GM18870 (cell line): ENCODE data around the gene TXNDC17.
"Not testable (repeated sequence)": the region's sequence is repeated elsewhere in the genome, so short reads cannot be mapped to it uniquely, and the experiment has no call there.

Experiments used
- ATAC-seq: cut with Tn5 transposase; IDR thresholded peaks from one replicate; pipeline ENCODE4 v1.9.1; 2021; ENCODE audit warnings: moderate library complexity; ENCODE audit not compliant: unreplicated experiment

TXNDC17 gene

GRCh38 chr17:6636616-6637457 lies 4.0 kb upstream of the TXNDC17 start:
- no peak for ATAC-seq

GRCh38 chr17:6637458-6637840 lies 3.4 kb upstream of the TXNDC17 start:
- ATAC-seq = no peak

DNA sequence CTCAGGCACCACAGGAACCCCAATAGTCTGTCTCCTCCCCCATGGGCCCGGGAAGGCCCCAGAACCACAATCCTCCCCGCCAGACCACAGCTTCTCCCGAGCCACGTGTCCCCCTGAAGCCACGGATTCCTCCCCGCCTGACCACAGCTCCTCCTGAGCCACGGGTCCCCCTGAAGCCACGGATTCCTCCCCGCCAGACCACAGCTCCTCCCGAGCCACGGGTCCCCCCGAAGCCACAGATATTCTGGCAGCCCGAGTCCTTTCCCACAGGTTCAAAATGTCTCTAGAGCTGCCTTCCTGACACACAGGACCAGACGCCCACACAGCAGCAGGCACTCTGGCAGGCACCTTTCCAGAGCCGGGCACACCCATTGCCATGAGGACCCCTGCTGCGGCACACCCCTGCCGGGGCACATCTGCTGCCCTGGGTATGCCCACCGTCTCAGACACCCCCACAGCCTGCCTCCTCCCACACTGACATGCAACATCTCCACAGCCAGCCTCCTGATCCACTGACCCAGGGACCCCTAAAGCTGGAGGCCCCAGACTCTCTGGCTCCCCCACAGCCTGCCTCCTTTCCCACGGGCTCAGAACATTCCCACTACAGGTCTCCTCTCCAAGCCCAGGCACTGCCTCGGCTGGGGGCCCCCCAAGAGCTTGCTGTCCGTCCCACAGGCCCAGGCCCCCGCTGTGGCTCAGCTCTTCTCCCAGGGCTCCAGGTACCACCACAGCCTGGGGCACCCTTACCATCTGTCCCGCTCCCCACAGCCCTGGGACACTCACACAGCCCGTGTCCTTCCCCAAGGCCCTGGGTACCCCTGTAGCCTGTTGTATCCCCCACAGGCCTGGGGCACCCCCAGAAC lies 2.6 kb upstream of the TXNDC17 start:
- ATAC-seq = no peak

DNA sequence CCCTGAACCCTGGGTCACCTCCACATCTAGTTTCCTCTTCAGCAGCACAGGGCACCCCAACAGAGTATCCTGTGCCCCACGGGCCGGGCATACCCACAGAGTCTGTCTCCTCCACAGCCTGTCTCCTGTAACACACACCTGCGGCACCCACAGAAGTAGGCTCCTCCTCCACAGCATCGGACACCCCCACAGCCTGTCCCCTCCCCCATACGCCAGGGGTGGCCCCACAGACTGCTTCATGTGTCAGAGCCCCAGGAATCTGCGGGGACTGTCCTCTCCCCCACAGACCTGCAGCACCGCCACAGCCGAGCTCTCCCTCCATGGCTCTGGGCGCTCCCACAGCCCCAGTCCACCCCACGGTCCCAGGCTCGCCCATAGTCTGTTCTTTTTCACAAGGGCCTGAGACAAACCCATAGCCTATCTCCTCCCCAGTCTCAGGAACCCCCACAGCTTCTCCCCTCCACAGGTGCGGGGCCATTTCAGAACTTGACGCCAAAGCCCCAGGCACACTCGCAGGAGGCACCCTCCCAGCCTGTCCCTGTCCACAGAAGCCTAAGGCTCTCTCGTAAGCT lies 1.8 kb upstream of the TXNDC17 start:
- ATAC-seq = no peak

DNA sequence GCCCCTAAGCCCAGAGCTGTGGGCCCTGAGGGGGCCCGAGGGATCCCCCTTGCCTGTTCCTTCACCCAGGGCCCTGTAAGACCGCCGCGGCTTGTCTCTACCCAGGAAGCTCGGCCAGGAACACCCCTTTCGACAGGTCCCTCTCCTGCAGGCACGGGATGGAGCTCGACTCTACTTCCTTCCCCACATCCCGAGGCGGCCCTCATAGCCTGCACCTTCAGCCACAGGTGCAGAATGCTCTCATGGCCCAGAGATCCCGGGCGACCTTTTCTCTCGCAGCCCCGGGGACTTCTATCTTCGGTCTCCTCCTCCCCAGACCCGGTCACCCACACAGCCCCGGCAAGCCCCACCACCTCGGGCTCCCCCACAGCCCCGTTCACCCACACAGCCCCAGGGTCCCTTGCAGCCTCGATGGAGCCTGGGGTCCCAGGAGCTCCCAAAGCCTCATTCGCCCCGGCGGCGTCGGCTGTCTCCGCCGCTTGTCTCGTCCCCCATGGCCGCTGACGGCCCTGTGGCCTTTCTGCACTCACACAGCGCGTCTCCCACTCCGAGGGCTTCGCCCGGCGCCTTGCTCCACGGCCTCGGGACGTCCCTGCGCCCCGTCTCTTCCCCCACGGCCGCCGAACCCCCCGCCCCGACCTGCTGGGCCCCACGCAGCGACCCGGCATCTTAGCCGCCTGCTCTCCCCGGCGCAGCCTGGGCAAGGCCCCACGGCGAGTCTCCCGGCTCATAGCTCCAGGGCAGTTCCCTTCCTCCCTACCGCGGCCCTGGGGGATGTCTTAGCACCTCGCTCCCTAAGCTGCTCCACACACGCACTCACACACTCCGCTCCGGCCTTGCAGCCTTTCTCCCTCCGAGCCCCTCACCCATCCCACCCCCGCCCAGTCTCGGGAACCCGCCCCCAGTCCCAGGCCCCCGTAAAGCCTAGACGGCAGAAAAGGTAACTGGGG lies 999 bp upstream of the TXNDC17 start:
- ATAC-seq = no peak

- no peak for ATAC-seq
Measured at GRCh38 chr17:6641247-6641863, 495 bp downstream of the TXNDC17 start.

- no peak for ATAC-seq
Measured at GRCh38 chr17:6642592-6642991, 1.7 kb downstream of the TXNDC17 start.

DNA sequence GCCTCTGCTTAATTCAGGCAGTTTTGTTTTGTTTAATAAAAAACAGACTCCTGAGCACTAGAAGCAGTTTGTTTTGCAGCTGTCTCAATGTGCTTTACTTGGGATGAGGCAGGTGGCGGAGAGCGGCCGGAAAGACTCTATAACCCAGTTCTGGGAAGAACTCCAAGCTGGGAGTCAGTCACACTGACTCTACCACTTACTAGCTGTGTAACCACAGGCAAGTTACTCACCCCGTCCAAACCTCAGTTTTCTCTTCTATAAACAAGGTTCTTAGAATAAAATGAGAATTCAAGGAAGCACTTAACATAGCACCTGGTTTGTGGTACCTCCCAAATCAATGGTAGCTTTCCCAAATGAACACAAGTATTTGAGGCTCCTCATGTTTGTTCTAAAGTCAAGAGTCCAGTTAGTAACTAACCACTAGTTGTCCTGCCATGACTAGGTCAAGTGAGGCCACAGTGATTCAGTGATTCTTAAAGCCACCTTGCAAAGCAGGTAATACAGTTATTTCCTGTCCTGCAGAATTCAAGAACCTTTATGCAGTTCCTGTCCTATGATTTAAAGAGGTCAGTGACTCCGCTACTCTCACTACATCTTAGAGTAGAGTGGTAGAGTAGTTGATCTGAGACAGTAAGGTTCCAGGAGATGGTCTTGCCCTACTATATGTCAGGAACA lies 2.7 kb downstream of the TXNDC17 start:
- no peak for ATAC-seq

DNA sequence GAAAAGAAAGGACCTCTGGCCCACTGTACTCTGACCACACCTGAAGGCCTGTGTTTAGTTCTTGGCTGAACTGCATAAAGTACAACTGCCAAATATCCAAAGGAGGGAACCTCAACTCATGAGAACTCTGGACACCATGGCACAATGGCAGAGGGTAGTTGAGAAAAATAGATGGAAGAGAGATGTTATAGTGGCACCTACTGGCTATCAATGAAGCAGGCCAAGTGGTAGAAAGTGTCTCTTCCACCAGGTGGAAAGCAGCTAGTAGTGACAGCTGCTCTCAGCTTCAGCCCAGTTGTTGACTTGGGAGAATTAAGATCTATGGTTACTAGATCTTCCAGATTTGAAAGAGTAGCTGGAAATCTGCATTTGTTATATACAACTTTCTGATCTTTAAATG lies 7.3 kb downstream of the TXNDC17 start:
- no peak for ATAC-seq

GRCh38 chr17:6651354-6651918 lies 10.6 kb downstream of the TXNDC17 start, which contains the start of the genes C17orf100 and MED31:
TSS of gene C17orf100 (plus strand) at chr17:6651762. CDS start at chr17:6651914, 152 bp downstream.
TSS of gene MED31 (minus strand) at chr17:6651605. CDS start at chr17:6651528, 77 bp downstream.
- ATAC-seq = peak; percentile 65

DNA sequence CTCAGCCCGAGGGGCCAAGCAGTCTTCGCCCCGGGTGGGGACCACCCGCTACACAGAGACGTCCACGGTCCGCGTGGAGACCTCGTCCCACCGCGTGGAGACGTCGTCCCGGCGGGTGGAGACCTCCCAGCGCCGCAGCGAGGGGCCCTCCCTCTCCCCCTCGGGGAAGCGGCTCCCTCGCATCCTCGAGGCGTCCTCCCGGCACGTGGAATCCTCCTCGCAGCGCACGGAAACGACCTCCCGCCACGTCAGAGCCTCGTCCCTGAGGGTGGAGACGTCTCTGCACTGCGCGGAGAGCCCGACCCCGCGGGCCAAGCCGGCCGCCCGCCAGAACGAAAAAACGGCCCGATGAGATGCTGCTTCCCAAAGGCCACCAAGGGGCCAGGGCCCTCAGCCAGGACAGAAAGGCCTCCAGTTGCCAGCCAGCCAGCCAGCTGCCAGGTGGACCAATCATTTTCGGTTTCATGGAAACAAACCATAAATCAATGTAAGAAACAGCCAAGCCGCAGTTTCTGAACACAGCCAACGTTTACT lies 11.1 kb downstream of the TXNDC17 start:
- no peak for ATAC-seq

- ATAC-seq = no peak
Measured at GRCh38 chr17:6654841-6655731, 14.2 kb downstream of the TXNDC17 start.

GRCh38 chr17:6655732-6656361 lies 15.0 kb downstream of the TXNDC17 start:
- not testable (repeated sequence) for ATAC-seq

- ATAC-seq = not testable (repeated sequence)
Measured at GRCh38 chr17:6656797-6657632, 16.2 kb downstream of the TXNDC17 start.

DNA sequence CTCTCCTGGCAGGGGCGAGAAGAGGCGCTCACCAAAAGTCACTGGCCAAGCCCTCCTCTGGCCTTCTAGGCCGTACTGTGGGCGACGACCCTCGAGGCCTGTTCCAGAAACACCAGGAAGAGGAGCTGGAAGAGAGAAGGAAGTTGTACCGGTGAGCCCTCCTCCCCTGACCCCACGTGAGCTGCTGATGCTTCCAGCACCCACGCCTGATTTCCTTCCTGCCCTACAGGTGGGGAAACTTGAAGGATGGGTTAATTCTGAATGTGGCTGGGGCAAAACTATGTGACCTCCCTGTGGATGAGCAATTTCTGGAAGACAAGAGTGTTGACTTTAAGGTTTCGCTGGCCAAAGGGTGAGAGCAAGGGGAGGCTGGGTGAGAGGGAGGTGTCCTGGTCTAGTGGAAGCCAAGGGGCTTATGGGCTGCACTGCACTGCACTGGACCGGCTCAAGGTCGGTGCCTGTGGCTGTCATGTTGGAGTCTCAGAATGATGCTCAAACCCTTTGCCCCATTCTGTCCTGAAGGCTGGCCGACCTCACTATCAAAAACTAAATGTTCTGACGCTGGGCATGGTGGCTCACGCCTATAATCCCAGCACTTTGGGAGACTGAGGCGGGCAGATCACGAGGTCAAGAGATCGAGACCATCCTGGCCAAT lies 16.9 kb downstream of the TXNDC17 start:
- ATAC-seq = no peak

GRCh38 chr17:6658411-6658810 lies 17.6 kb downstream of the TXNDC17 start:
- not testable (repeated sequence) for ATAC-seq
